ENCODE results near the gene POTEF.
"Not testable (repeated sequence)": the region's sequence is repeated elsewhere in the genome, so short reads cannot be mapped to it uniquely, and the experiment has no call there.

POTEF gene

DNA sequence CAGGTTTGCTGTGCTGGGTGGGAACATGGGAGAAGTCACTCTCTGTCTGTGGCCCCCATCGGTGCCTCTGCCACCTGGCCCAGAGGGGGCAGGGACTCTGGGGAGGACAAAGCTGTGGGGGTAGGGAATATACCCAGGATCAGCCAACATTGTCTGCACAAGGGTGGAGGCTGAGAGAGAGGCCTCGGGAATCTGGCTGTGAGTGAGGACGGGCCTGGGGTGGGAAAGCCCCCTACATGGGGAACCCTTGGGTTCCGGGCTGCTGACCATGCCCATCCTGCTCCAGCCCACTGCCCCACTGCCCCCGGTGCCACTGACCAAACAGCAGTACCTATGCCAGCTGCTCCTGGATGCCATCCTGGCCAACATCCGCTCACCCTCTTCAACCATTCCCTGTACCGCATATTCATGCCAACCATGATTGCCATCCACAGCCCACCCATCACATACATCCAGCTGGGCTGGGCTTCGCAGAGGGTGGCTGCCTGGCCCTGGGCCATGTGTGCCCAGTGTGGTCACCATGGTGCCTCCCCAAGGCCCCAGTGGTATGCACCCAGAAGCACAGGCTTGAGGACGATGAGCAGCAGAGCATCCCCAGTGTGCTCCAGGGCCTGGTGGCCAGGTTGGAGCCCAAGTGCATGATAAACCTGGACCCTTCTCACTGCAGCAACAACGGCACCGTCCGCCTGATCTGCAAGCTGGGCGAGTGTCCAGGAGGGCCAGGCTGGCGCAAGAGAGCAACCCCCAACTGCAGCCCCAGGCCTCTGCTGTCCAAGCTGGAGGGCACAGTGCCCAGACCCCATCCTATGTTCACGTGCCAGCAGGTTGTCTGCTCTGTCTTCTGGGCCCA lies 6.9 kb upstream of the POTEF start:
- no peak overlapping the region for H3K4me3 ChIP-seq (ENCODE audit: severe bottlenecking)
- no peaks in the 10 kb centered on the region for H3K27me3 ChIP-seq (ENCODE audit: insufficient read depth, poor library complexity, severe bottlenecking)
- no peaks in the 10 kb centered on the region for H3K36me3 ChIP-seq (ENCODE audit: low read depth)
- TF ChIP-seq, protein P1, sequence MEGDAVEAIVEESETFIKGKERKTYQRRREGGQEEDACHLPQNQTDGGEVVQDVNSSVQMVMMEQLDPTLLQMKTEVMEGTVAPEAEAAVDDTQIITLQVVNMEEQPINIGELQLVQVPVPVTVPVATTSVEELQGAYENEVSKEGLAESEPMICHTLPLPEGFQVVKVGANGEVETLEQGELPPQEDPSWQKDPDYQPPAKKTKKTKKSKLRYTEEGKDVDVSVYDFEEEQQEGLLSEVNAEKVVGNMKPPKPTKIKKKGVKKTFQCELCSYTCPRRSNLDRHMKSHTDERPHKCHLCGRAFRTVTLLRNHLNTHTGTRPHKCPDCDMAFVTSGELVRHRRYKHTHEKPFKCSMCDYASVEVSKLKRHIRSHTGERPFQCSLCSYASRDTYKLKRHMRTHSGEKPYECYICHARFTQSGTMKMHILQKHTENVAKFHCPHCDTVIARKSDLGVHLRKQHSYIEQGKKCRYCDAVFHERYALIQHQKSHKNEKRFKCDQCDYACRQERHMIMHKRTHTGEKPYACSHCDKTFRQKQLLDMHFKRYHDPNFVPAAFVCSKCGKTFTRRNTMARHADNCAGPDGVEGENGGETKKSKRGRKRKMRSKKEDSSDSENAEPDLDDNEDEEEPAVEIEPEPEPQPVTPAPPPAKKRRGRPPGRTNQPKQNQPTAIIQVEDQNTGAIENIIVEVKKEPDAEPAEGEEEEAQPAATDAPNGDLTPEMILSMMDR (IDR thresholded peaks at IDR 0.05; ENCODE audit: poor library complexity, severe bottlenecking), result no peak
- no peaks in the 10 kb centered on the region for H3K9me3 ChIP-seq (ENCODE audit: severe bottlenecking)
- no peak overlapping the region for H3K27ac ChIP-seq (ENCODE audit: poor library complexity, severe bottlenecking)
- ATAC-seq (ENCODE audit: low read depth) (no peak), DNase-seq (ENCODE audit: low spot score) (no peak)
- H3K4me1 ChIP-seq (ENCODE audit: insufficient read depth, poor library complexity, severe bottlenecking), result no peaks in the 10 kb centered on the region

DNA sequence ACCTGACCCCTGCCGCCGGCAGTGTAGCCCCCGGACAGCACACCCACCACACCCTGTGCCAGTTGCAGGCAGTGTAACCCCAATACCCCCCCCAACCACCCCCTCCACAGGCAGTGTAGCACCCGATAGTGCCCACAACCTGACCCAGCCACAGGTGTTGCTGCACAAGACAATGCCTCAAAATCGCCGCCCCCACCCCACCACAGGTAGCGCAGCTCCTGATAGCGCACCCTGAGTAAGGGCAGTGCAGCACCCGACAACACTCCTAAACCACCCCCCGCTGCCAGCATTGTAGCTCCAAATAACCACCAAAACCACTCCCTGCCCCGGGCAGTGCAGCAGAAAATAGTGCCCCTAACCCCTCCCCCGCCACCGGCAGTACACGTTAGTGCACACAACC lies 558 bp downstream of the POTEF start:
- ATAC-seq (ENCODE audit: low read depth); H3K27me3 ChIP-seq (ENCODE audit: insufficient read depth, poor library complexity, severe bottlenecking); H3K4me1 ChIP-seq (ENCODE audit: insufficient read depth, poor library complexity, severe bottlenecking): not testable (repeated sequence)

DNA sequence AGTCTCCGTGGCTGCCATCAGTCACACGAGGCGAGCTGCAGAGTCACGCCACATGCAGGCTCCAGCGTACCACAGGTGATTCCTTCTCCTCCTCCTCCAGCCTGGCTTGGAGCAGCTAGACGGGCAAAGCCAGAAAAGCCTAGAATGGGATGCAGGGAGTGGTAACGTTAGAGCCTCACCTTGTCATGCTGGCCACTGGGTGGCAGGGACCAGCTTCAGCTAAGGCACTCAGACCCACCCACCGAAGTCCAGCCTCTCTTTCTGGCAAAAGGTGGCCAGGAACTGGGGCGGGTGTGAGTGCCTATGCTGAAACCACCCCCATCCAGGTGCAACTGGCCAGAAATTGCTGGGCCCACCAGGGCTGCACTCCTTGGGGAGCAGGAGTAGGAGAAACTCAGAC lies 1.3 kb downstream of the POTEF start:
- not testable (repeated sequence) for H3K27me3 ChIP-seq (ENCODE audit: insufficient read depth, poor library complexity, severe bottlenecking); H3K9me3 ChIP-seq (ENCODE audit: severe bottlenecking); H3K4me1 ChIP-seq (ENCODE audit: insufficient read depth, poor library complexity, severe bottlenecking); H3K4me3 ChIP-seq (ENCODE audit: severe bottlenecking); H3K27ac ChIP-seq (ENCODE audit: poor library complexity, severe bottlenecking); H3K36me3 ChIP-seq (ENCODE audit: low read depth); DNase-seq (ENCODE audit: low spot score)
- peak; percentile 14; the same call in 1 of the 3 replicates for ATAC-seq (ENCODE audit: low read depth)

More for the DNA sequence above, 558 bp downstream of the POTEF start:
- H3K36me3 ChIP-seq (ENCODE audit: low read depth); H3K9me3 ChIP-seq (ENCODE audit: severe bottlenecking); H3K4me3 ChIP-seq (ENCODE audit: severe bottlenecking); H3K27ac ChIP-seq (ENCODE audit: poor library complexity, severe bottlenecking); DNase-seq (ENCODE audit: low spot score): not testable (repeated sequence)

DNA sequence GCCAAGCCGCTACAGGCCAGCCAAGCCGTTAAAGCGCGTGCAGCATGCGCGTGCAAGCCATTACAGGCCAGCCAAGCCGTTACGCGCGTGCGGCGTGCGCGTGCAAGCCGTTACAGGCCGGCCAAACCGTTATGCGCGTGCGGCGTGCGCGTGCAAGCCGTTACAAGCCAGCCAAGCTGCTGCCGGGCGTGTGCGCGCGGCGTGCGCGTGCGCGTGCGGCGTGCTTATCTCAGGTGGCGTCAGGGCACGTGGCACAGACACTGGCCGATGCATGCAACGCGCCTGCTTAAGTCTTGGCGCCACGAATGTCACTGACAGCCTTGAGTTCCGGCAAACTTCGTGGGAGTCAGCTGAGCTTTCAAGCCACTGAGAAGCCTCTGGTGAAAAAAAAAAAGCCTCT lies 8.1 kb downstream of the POTEF start:
- H3K4me3 ChIP-seq (ENCODE audit: severe bottlenecking); H3K36me3 ChIP-seq (ENCODE audit: low read depth); DNase-seq (ENCODE audit: low spot score); H3K27me3 ChIP-seq (ENCODE audit: insufficient read depth, poor library complexity, severe bottlenecking); H3K27ac ChIP-seq (ENCODE audit: poor library complexity, severe bottlenecking); H3K9me3 ChIP-seq (ENCODE audit: severe bottlenecking); H3K4me1 ChIP-seq (ENCODE audit: insufficient read depth, poor library complexity, severe bottlenecking); ATAC-seq (ENCODE audit: low read depth): not testable (repeated sequence)

DNA sequence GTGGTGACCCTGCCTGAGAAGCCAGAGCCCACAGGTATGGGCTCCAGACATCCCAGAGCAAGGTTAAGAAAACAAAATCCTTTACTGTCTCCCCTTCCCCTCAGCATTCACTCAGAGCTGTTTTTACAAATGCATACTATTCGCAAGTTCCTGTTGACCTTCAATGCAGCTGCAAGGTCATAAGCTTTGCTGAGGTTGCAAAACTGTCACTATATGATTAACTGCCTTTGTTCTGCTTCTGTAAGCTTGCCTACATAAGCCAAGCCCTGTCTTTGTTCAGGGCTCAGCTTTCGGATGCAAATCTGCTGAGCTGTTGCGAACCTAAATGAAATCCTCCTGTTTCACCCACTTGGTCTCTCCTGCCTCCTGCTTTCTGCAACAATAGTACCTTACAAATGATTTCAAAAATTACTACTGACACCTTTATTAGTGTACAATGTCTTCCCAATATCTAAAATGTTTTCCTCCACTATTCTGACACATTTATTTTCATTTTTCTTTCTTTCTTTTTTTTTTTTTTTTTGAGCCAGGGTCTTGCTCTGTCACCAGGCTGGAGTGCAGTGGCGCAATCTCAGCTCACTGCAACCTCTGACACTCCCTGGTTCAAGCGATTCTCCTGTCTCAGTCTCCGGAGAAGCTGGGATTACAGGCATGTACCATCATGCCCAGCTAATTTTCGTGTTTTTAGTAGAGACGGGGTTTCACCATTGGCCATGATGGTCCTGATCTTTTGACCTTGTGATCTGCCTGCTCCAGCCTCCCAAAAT lies 26.2 kb downstream of the POTEF start:
- DNase-seq (ENCODE audit: low spot score); H3K27me3 ChIP-seq (ENCODE audit: insufficient read depth, poor library complexity, severe bottlenecking); H3K27ac ChIP-seq (ENCODE audit: poor library complexity, severe bottlenecking); H3K36me3 ChIP-seq (ENCODE audit: low read depth); H3K4me1 ChIP-seq (ENCODE audit: insufficient read depth, poor library complexity, severe bottlenecking); H3K9me3 ChIP-seq (ENCODE audit: severe bottlenecking); H3K4me3 ChIP-seq (ENCODE audit: severe bottlenecking); ATAC-seq (ENCODE audit: low read depth): not testable (repeated sequence)

DNA sequence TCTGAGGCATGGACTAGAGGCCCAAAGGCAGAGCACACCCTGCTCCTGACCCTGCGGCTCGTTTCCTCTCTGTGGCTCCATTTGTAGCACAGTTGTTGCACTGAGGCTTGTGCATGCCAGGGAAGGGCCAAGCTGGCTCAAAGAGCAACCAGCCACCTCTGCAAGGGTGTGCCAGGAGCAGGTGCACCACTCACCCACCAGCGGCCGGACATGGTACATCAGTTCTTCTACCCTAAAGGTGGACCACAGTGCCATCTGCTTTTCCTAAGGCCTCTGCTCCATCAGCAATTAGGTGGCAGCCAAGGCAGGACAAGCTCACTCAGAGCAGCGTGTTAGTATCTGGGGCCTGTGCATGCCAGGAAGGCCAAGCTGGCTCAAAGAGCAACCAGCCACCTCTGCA lies 66.4 kb downstream of the POTEF start:
- H3K36me3 ChIP-seq (ENCODE audit: low read depth); H3K4me3 ChIP-seq (ENCODE audit: severe bottlenecking); H3K27me3 ChIP-seq (ENCODE audit: insufficient read depth, poor library complexity, severe bottlenecking); ATAC-seq (ENCODE audit: low read depth); H3K27ac ChIP-seq (ENCODE audit: poor library complexity, severe bottlenecking); DNase-seq (ENCODE audit: low spot score); H3K4me1 ChIP-seq (ENCODE audit: insufficient read depth, poor library complexity, severe bottlenecking); H3K9me3 ChIP-seq (ENCODE audit: severe bottlenecking): not testable (repeated sequence)

DNA sequence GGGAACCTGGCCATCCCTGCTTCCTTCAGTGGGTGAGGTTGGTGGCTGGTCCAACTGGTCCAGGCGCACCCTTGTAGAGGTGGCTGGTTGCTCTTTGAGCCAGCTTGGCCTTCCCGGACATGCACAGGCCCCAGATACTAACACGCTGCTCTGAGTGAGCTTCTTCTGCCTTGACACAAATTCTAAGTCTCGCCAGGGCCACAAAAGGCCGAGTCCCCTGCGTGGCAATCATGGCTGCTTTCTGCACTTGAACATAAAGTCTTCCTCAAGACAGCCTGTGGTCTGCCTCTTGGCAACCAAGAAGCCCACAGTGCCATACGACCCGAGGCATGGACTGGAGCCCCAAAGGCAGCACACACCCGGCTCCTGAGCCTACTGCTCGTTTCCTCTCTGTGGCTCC lies 69.0 kb downstream of the POTEF start:
- H3K4me3 ChIP-seq (ENCODE audit: severe bottlenecking); DNase-seq (ENCODE audit: low spot score); H3K27me3 ChIP-seq (ENCODE audit: insufficient read depth, poor library complexity, severe bottlenecking); ATAC-seq (ENCODE audit: low read depth); H3K4me1 ChIP-seq (ENCODE audit: insufficient read depth, poor library complexity, severe bottlenecking); H3K9me3 ChIP-seq (ENCODE audit: severe bottlenecking); H3K27ac ChIP-seq (ENCODE audit: poor library complexity, severe bottlenecking); H3K36me3 ChIP-seq (ENCODE audit: low read depth): not testable (repeated sequence)

DNA sequence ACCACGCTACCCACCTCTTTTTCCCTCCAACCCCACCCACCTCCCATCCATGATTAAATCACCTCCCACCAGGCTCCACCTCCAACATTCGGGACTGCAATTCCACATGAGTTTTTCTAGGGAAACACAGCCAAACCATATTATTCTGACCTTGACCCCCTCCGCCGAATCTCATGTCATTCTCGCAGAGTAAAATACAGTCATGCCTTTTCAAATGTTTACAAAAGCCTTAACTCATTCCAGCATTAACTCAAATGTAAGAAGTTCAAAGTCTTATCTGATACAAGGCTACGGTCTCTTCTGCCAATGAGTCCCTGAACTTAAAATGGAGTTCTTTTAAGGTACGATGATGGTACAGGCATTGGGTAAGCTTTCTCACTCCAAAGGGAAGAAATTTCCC lies 72.7 kb downstream of the POTEF start:
- not testable (repeated sequence) for DNase-seq (ENCODE audit: low spot score); H3K27me3 ChIP-seq (ENCODE audit: insufficient read depth, poor library complexity, severe bottlenecking); H3K4me3 ChIP-seq (ENCODE audit: severe bottlenecking); H3K4me1 ChIP-seq (ENCODE audit: insufficient read depth, poor library complexity, severe bottlenecking); H3K27ac ChIP-seq (ENCODE audit: poor library complexity, severe bottlenecking); ATAC-seq (ENCODE audit: low read depth); H3K36me3 ChIP-seq (ENCODE audit: low read depth); H3K9me3 ChIP-seq (ENCODE audit: severe bottlenecking)

DNA sequence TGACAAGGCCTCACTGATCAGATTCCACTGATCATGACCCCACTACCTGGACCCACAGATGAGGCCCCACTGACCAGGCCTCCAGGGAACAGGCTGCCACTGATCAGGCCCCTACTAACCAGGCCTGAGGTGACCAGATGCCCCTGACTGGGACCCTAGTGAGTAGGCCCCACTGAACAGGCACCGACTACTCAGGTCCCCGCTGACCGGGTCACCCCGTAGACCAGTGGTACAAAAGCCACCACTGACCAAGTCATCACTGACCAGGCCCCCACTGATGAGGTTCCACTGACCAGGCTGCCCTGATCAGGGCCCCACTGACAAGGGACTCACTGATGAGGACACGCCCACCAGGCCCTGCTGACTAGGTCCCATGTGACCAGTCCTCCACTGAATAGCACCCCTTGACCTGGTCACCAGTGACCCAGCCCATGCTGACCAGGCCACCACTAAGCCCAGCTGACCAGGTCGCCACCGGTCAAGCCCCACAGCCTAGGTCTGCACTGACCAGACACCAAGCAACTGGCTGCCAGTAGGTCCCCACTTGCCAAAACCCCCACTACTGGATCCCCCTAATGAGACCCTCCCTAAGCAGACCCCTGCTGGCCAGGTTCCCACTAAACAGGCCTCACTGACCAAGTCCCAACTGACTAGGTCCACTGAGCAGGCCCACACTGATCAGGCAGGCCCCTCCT lies 75.7 kb downstream of the POTEF start:
- H3K9me3 ChIP-seq (ENCODE audit: severe bottlenecking); H3K27me3 ChIP-seq (ENCODE audit: insufficient read depth, poor library complexity, severe bottlenecking); H3K4me3 ChIP-seq (ENCODE audit: severe bottlenecking); H3K4me1 ChIP-seq (ENCODE audit: insufficient read depth, poor library complexity, severe bottlenecking); H3K27ac ChIP-seq (ENCODE audit: poor library complexity, severe bottlenecking); DNase-seq (ENCODE audit: low spot score); ATAC-seq (ENCODE audit: low read depth); H3K36me3 ChIP-seq (ENCODE audit: low read depth): not testable (repeated sequence)

DNA sequence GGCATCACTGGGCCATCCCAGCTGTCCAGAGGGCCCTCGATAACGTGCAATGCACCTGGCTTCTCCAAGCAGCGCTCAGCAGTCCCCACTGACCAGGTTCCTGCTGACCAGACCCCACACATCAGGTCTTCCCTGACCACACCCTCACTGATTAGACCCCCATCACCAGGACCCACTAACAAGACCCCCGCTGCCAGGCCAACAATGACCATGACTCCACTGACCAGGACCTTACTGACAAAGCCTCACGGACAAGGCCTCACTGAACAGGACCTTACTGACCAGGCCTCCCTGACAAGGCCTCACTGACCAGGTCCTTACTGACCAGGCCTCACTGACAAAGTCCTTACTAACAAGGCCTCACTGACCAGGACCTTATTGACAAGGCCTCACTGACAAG lies 76.6 kb downstream of the POTEF start:
- H3K4me1 ChIP-seq (ENCODE audit: insufficient read depth, poor library complexity, severe bottlenecking); H3K4me3 ChIP-seq (ENCODE audit: severe bottlenecking); H3K27me3 ChIP-seq (ENCODE audit: insufficient read depth, poor library complexity, severe bottlenecking); H3K9me3 ChIP-seq (ENCODE audit: severe bottlenecking); DNase-seq (ENCODE audit: low spot score); ATAC-seq (ENCODE audit: low read depth); H3K36me3 ChIP-seq (ENCODE audit: low read depth); H3K27ac ChIP-seq (ENCODE audit: poor library complexity, severe bottlenecking): not testable (repeated sequence)

Data from RWPE2 (cell line).